Natural killer cell (primary cell): Measurements from ENCODE around the gene LIFR. TPM values are rescaled to one million over a fixed set of nuclear protein-coding genes. Genes with fewer than 3 reads are reported as not detected.

Experiments used
- ATAC-seq, 3 donors: fragments of 150-1000 bp in 2 of 3; fragments of 200-7000 bp in 1 of 3; cut with Tn5 transposase; 1 replicate in 1 of 3; 2 replicates in 2 of 3; pipeline ENCODE4 v1.10.0; 2021; ENCODE audit warnings: mild to moderate bottlenecking in 2 of 3, moderate library complexity in 2 of 3
- DNase-seq, 2 donors: peaks; one replicate each; pipeline versions ENCODE4 v3.0.0 to v3.0.0-alpha.2; 2013 to 2021; ENCODE audit warnings: mixed read lengths in 1 of 2
- H3K27ac ChIP-seq: one replicate; pipeline ENCODE4 v1.5.1; 2013; ENCODE audit warnings: mild to moderate bottlenecking, low read length
- H3K27me3 ChIP-seq: one replicate; pipeline ENCODE4 v1.6.1; 2013; ENCODE audit warnings: low read length; ENCODE audit not compliant: control insufficient read depth, insufficient read depth
- H3K36me3 ChIP-seq: one replicate; pipeline ENCODE4 v1.6.1; 2013; ENCODE audit warnings: low read length; ENCODE audit not compliant: control insufficient read depth, insufficient read depth
- H3K4me1 ChIP-seq: one replicate; pipeline ENCODE4 v1.6.1; 2013; ENCODE audit warnings: low read length; ENCODE audit not compliant: control insufficient read depth, insufficient read depth
- H3K4me3 ChIP-seq: one replicate; pipeline ENCODE4 v1.5.1; 2013; ENCODE audit warnings: low read length
- H3K9me3 ChIP-seq: one replicate; pipeline ENCODE4 v1.6.1; 2013; ENCODE audit warnings: low read length; ENCODE audit not compliant: control insufficient read depth, insufficient read depth
- H3K27ac Mint-ChIP-seq, 2 donors: one replicate each; pipeline ENCODE4 v1.8.0; 2022; ENCODE audit warnings: mild to moderate bottlenecking in 2 of 2, mixed read lengths in 2 of 2, moderate library complexity in 1 of 2
- H3K27me3 Mint-ChIP-seq, 2 donors: one replicate each; pipeline ENCODE4 v1.8.0; 2022; ENCODE audit warnings: low read depth in 2 of 2, mixed read lengths in 2 of 2
- H3K36me3 Mint-ChIP-seq: one replicate; pipeline ENCODE4 v1.8.0; 2022; ENCODE audit warnings: mixed read lengths
- H3K4me1 Mint-ChIP-seq, 2 donors: one replicate each; pipeline ENCODE4 v1.8.0; 2022; ENCODE audit warnings: mixed read lengths in 2 of 2
- H3K4me3 Mint-ChIP-seq: one replicate; pipeline ENCODE4 v1.8.0; 2022; ENCODE audit warnings: mild to moderate bottlenecking, moderate library complexity, mixed read lengths
- H3K9me3 Mint-ChIP-seq, 2 donors: one replicate each; pipeline ENCODE4 v1.8.0; 2022; ENCODE audit warnings: mixed read lengths in 2 of 2
- WGBS: methylation state at CpG from one replicate; pipeline ENCODE4 v1.1.7; 2013; ENCODE audit warnings: missing lambda C conversion rate; ENCODE audit not compliant: insufficient coverage; 5-methylcytosine and 5-hydroxymethylcytosine counted together
- intact Hi-C: fragments of 100-400 bp; cut with micrococcal nuclease; formaldehyde crosslinking; loops from one replicate; pipeline ENCODE4 v1.14.2; 2022
- total RNA-seq, 4 donors: library from RNA; stranded (reverse); fragments of 120-200 nt in 1 of 4; gene quantifications; one replicate each; pipeline versions ENCODE4 v1.2.3 to v1.2.4, GENCODE V29; 2013 to 2022
- TF ChIP-seq, protein P1 (sequence below): fragments of 200-600 bp; IDR thresholded peaks from one replicate; pipeline ENCODE4 v1.8.0; 2022; ENCODE audit warnings: antibody characterized with exemption

Gene LIFR
- total RNA-seq, 3 donors from 2014 or later (not counting 1 experiment from before 2014, with no cell fraction given): not detected

GRCh38 chr5:38543074-38543473 lies 13.4 kb downstream of the LIFR start:
- H3K27me3 ChIP-seq: peaks cover 6% of the 10 kb centered on the region
- no peaks in the 10 kb centered on the region for H3K9me3 Mint-ChIP-seq
- H3K27me3 Mint-ChIP-seq: peaks cover 15% of the 10 kb centered on the region in 2 donors
- no peaks in the 10 kb centered on the region for H3K4me1 ChIP-seq
- no peaks in the 10 kb centered on the region for H3K4me1 Mint-ChIP-seq
- TF ChIP-seq, protein P1, sequence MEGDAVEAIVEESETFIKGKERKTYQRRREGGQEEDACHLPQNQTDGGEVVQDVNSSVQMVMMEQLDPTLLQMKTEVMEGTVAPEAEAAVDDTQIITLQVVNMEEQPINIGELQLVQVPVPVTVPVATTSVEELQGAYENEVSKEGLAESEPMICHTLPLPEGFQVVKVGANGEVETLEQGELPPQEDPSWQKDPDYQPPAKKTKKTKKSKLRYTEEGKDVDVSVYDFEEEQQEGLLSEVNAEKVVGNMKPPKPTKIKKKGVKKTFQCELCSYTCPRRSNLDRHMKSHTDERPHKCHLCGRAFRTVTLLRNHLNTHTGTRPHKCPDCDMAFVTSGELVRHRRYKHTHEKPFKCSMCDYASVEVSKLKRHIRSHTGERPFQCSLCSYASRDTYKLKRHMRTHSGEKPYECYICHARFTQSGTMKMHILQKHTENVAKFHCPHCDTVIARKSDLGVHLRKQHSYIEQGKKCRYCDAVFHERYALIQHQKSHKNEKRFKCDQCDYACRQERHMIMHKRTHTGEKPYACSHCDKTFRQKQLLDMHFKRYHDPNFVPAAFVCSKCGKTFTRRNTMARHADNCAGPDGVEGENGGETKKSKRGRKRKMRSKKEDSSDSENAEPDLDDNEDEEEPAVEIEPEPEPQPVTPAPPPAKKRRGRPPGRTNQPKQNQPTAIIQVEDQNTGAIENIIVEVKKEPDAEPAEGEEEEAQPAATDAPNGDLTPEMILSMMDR: no peak
- DNase-seq (no peak), ATAC-seq (no peak)
- H3K27ac Mint-ChIP-seq: no peak overlapping the region
- H3K36me3 Mint-ChIP-seq: no peaks in the 10 kb centered on the region
- H3K9me3 ChIP-seq: no peaks in the 10 kb centered on the region
- H3K36me3 ChIP-seq: no peaks in the 10 kb centered on the region
- WGBS: 80% methylated on average over 1 of the region's 2 CpGs
- no peak overlapping the region for H3K4me3 ChIP-seq
- intact Hi-C loops: no loop called here
- no peak overlapping the region for H3K4me3 Mint-ChIP-seq
- no peak overlapping the region for H3K27ac ChIP-seq

- WGBS: 67% methylated on average over 2 of the region's 2 CpGs
- Histone ChIP-seq H3K4me3 (no peak overlapping the region), H3K9me3 (no peaks in the 10 kb centered on the region), H3K27me3 (peaks cover 6% of the 10 kb centered on the region), H3K36me3 (no peaks in the 10 kb centered on the region), H3K27ac (no peak overlapping the region), H3K4me1 (no peaks in the 10 kb centered on the region)
- Mint-ChIP-seq H3K9me3 (no peaks in the 10 kb centered on the region), H3K27ac (no peak overlapping the region), H3K27me3 (peaks cover 20 to 23% of the 10 kb centered on the region in 2 donors), H3K36me3 (no peaks in the 10 kb centered on the region), H3K4me1 (no peaks in the 10 kb centered on the region), H3K4me3 (no peak overlapping the region)
- TF ChIP-seq, protein P1: no peak
- ATAC-seq: no peak
- intact Hi-C loops: no loop called here
- no peak for DNase-seq
Measured at GRCh38 chr5:38541174-38541725, 15.2 kb downstream of the LIFR start.

GRCh38 chr5:38540314-38540713 lies 16.1 kb downstream of the LIFR start:
- Histone ChIP-seq H3K27me3 (peaks cover 6% of the 10 kb centered on the region), H3K27ac (no peak overlapping the region), H3K4me1 (no peaks in the 10 kb centered on the region), H3K9me3 (no peaks in the 10 kb centered on the region), H3K4me3 (no peak overlapping the region), H3K36me3 (no peaks in the 10 kb centered on the region)
- WGBS: 91% methylated on average over 6 of the region's 6 CpGs
- Mint-ChIP-seq H3K4me1 (no peaks in the 10 kb centered on the region), H3K36me3 (no peaks in the 10 kb centered on the region), H3K9me3 (no peaks in the 10 kb centered on the region), H3K4me3 (no peak overlapping the region), H3K27ac (no peak overlapping the region), H3K27me3 (peaks cover 23 to 28% of the 10 kb centered on the region in 2 donors)
- intact Hi-C loops: no loop called here
- DNase-seq: no peak
- TF ChIP-seq, protein P1: no peak
- no peak for ATAC-seq

DNA sequence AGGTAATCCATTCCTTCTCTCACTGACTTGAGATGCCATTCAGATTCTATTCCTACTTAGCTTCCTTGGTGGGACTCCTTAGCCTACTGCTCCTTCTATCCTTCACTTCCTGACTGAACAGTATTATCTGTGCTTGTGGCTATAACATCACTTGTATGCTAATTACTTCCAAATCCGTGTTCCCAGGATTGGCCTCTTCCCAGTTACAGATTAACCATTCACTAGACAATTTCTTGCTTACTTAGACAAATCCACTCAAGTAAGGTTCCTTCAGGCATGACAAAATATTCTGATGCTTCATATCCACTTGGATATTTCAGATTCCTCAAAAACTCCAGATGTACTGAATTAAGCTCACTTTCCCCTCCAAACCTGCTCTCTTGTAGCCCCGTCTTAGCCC lies 18.3 kb downstream of the LIFR start:
- Mint-ChIP-seq H3K27ac (no peak overlapping the region), H3K36me3 (no peaks in the 10 kb centered on the region), H3K27me3 (peaks cover 20 to 47% of the 10 kb centered on the region in 2 donors), H3K9me3 (no peaks in the 10 kb centered on the region), H3K4me1 (no peaks in the 10 kb centered on the region), H3K4me3 (no peak overlapping the region)
- TF ChIP-seq, protein P1: no peak
- 81% methylated on average over 2 of the region's 2 CpGs for WGBS
- H3K36me3 ChIP-seq: no peaks in the 10 kb centered on the region
- H3K4me3 ChIP-seq: no peak overlapping the region
- H3K27ac ChIP-seq: no peak overlapping the region
- ATAC-seq (no peak), DNase-seq (no peak)
- intact Hi-C loops: no loop called here
- H3K9me3 ChIP-seq: no peaks in the 10 kb centered on the region
- peaks cover 6% of the 10 kb centered on the region for H3K27me3 ChIP-seq
- no peaks in the 10 kb centered on the region for H3K4me1 ChIP-seq
